HFFc6 (cell line): Measurements from ENCODE around the gene FAM8A1. TPM values are rescaled to one million over a fixed set of nuclear protein-coding genes. Genes with fewer than 3 reads are reported as not detected.

Source experiments
- DNase-seq: peaks from one replicate; pipeline ENCODE4 v3.0.0-alpha.2; 2018
- H3K27ac Mint-ChIP-seq: 2 replicates; pipeline ENCODE4 v1.8.0; 2020; ENCODE audit warnings: mild to moderate bottlenecking, mixed read lengths
- H3K27me3 Mint-ChIP-seq: 2 replicates; pipeline ENCODE4 v1.8.0; 2021; ENCODE audit warnings: mild to moderate bottlenecking, moderate library complexity, mixed read lengths; ENCODE audit not compliant: insufficient read depth
- H3K36me3 Mint-ChIP-seq: 2 replicates; pipeline ENCODE4 v1.8.0; 2021; ENCODE audit warnings: low read depth, mixed read lengths
- H3K4me1 Mint-ChIP-seq: 2 replicates; pipeline ENCODE4 v1.8.0; 2020; ENCODE audit warnings: low read depth, mixed read lengths
- H3K4me3 Mint-ChIP-seq: 2 replicates; pipeline ENCODE4 v1.8.0; 2020; ENCODE audit warnings: mild to moderate bottlenecking, moderate library complexity, mixed read lengths
- H3K9me3 Mint-ChIP-seq: 2 replicates; pipeline ENCODE4 v1.8.0; 2020; ENCODE audit warnings: mild to moderate bottlenecking, mixed read lengths
- total RNA-seq, 6 experiments: library from RNA; stranded (reverse); fragmentation: NEBNext Ultra II Directional; extraction: Animal tissue kit (Norgen Biotek cat#: 25700); gene quantifications; 2 replicates in 1 of 6; 3 replicates in 5 of 6; pipeline ENCODE4 v1.2.3, GENCODE V29; 2021
- TF ChIP-seq, protein P1 (sequence below): fragments of 200-600 bp; sonication (generic); IDR thresholded peaks from 2 replicates; pipeline ENCODE4 v1.5.0; 2021; ENCODE audit warnings: antibody characterized with exemption, mild to moderate bottlenecking

The FAM8A1 gene
- total RNA-seq, 6 experiments from 2014 or later, result 17.8 to 24.3 (median 20.8) TPM

DNA sequence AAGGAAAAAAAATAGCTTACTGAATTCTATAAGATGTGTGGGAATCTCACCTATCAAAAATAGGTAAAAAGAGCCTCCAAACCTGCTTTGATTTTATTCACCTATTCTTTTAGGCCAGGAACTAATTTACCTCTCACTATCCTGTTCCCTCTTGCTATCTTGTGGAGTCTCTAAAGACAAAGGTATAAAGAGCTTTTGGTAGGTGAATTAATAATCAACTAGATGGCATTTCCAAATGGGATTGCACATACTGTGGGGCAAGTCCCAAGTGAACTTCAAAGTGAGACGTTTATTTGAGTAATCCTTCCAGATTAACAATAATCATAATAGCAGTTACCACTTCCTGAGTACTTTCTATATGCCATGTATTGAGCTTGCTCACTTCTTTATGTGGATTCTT is 2.8 kb downstream of the FAM8A1 start:
- peaks cover 16% of the 10 kb centered on the region for H3K4me1 Mint-ChIP-seq
- TF ChIP-seq, protein P1, sequence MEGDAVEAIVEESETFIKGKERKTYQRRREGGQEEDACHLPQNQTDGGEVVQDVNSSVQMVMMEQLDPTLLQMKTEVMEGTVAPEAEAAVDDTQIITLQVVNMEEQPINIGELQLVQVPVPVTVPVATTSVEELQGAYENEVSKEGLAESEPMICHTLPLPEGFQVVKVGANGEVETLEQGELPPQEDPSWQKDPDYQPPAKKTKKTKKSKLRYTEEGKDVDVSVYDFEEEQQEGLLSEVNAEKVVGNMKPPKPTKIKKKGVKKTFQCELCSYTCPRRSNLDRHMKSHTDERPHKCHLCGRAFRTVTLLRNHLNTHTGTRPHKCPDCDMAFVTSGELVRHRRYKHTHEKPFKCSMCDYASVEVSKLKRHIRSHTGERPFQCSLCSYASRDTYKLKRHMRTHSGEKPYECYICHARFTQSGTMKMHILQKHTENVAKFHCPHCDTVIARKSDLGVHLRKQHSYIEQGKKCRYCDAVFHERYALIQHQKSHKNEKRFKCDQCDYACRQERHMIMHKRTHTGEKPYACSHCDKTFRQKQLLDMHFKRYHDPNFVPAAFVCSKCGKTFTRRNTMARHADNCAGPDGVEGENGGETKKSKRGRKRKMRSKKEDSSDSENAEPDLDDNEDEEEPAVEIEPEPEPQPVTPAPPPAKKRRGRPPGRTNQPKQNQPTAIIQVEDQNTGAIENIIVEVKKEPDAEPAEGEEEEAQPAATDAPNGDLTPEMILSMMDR, result no peak
- no peak overlapping the region for H3K4me3 Mint-ChIP-seq
- DNase-seq, result no peak
- H3K27me3 Mint-ChIP-seq, result no peaks in the 10 kb centered on the region
- no peak overlapping the region for H3K27ac Mint-ChIP-seq
- H3K9me3 Mint-ChIP-seq, result no peaks in the 10 kb centered on the region
- peaks cover 8% of the 10 kb centered on the region; the same call in 1 of the 2 replicates for H3K36me3 Mint-ChIP-seq

DNA sequence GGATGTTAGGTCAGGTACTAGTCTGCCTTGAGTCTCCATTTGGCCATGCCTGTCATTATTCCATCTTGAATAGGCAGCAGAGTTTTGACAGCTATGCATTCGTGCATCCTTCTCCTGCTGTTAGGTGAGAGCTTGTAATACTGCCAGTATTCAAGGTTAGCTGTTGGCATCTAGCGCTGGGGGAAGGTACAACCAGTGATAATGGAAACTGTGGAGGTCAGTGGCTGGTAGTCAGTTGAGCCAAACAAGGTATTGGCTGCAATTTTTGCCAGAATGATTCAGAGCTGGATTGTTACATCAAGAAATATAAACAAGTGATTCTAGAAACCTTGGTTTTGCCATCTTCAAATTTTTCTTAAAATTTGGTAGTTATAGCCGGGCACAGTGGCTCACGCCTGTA is 6.5 kb downstream of the FAM8A1 start:
- Mint-ChIP-seq H3K9me3 (no peaks in the 10 kb centered on the region), H3K4me3 (no peak overlapping the region), H3K36me3 (peaks cover 8% of the 10 kb centered on the region; the same call in 1 of the 2 replicates), H3K27ac (no peak overlapping the region), H3K4me1 (peaks cover 2% of the 10 kb centered on the region), H3K27me3 (no peaks in the 10 kb centered on the region)
- TF ChIP-seq, protein P1, result no peak
- no peak for DNase-seq

DNA sequence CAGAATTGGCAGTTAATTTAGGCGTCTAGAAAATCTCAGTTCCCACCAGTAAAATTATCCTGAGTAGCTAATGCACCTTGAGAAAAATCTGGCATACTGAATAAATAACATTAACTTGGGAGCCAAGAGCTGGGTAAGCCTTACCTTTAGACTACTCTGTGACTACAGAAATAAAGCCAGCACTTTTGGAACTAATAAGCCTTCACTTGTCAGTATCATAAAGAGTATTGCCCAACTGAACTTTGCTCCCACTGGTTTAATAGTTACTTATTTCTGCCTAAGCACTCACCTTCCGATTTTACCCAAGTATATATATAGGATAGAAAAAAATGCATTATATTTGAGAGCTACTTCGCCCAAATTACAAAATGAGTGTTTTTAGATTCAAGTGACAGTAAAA is 10.7 kb downstream of the FAM8A1 start:
- H3K4me1 Mint-ChIP-seq, result no peaks in the 10 kb centered on the region
- no peaks in the 10 kb centered on the region for H3K9me3 Mint-ChIP-seq
- DNase-seq, result no peak
- H3K27me3 Mint-ChIP-seq, result no peaks in the 10 kb centered on the region
- peaks cover 11% of the 10 kb centered on the region; the same call in 1 of the 2 replicates for H3K36me3 Mint-ChIP-seq
- TF ChIP-seq, protein P1, result no peak
- H3K27ac Mint-ChIP-seq, result no peak overlapping the region
- H3K4me3 Mint-ChIP-seq, result no peak overlapping the region

DNA sequence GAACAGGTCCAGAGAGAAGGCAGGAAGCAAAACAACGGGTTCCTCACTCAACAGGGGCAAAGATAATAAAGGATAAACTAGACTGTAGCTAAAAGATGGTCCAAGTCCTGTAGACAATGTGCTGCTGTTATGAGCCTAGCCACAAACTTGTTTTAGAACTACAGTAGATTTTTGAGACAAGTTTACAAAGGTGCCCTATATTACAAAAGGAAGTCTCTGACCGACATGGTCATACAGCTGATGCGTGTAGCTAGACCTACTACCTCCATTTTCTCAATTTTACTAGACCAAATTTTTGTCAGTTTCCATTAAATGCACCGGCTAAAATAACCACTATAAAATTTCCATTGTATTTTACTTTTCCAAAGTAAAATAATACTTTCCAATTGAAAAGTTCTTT is 11.9 kb downstream of the FAM8A1 start:
- TF ChIP-seq, protein P1, result no peak
- no peak for DNase-seq
- peaks cover 17% of the 10 kb centered on the region for H3K36me3 Mint-ChIP-seq
- no peaks in the 10 kb centered on the region for H3K4me1 Mint-ChIP-seq
- no peaks in the 10 kb centered on the region for H3K27me3 Mint-ChIP-seq
- H3K9me3 Mint-ChIP-seq, result no peaks in the 10 kb centered on the region
- no peak overlapping the region for H3K4me3 Mint-ChIP-seq
- no peak overlapping the region for H3K27ac Mint-ChIP-seq

DNA sequence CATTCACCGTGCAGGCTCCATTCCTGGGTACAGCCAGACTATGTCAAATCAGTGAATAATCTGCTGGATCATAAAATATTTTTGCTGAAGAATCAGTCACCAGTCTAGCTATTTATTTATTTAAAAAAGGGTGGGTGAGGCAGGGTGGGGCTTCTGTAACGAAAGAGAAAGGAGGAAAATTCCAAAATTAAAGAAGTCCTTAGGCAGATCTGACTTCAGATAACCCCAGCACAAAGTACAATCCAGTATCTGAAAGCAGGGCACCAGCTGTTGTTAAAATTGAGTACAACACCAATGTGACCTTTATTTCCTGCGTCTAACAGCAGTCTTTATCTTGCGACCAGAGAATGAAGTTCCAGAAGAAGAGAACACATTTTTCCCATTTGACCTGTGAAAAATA is 15.7 kb downstream of the FAM8A1 start:
- Mint-ChIP-seq H3K36me3 (peaks cover 33% of the 10 kb centered on the region), H3K4me3 (no peak overlapping the region), H3K4me1 (no peaks in the 10 kb centered on the region), H3K27me3 (no peaks in the 10 kb centered on the region), H3K9me3 (no peaks in the 10 kb centered on the region), H3K27ac (no peak overlapping the region)
- DNase-seq, result no peak
- TF ChIP-seq, protein P1, result no peak

DNA sequence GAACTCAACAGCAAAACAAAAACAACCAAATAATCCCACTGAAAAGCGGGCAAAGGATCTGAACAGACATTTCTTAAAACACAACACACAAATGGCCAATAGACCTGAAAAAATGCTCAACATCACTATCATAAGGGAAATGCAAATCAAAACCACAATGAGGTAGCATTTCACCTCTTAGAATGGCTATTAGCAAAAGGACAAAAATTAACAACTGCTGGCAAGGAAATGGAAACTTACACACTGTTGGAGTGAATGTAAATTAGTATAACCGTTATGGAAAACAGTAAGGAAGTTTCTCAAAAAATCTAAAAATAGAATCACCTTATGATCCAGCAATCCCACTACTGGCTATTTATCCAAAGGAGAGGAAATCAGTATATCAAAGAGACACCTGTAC is 20.9 kb downstream of the FAM8A1 start:
- TF ChIP-seq, protein P1, result no peak
- Mint-ChIP-seq H3K4me3 (no peak overlapping the region), H3K27me3 (no peaks in the 10 kb centered on the region), H3K4me1 (no peaks in the 10 kb centered on the region), H3K36me3 (peaks cover 28% of the 10 kb centered on the region), H3K27ac (no peak overlapping the region), H3K9me3 (no peaks in the 10 kb centered on the region)
- no peak for DNase-seq
